ENCODE measurements around the gene CAB39L. TPM values are rescaled to one million over a fixed set of nuclear protein-coding genes. Genes with fewer than 3 reads are reported as not detected.

The CAB39L gene
- total RNA-seq, 1 donor from 2014 or later, result 18.3 TPM

- Histone ChIP-seq H3K27me3 (ENCODE audit: control insufficient read depth, insufficient read depth, low read length) (no peaks in the 10 kb centered on the region), H3K4me3 (ENCODE audit: low read depth, low read length) (no peak overlapping the region), H3K36me3 (ENCODE audit: control insufficient read depth, insufficient read depth, low read length) (no peaks in the 10 kb centered on the region)
- TF ChIP-seq CTCF (IDR thresholded peaks at IDR 0.05; ENCODE audit: insufficient read depth, low read length, poor library complexity, severe bottlenecking), result no peak
- no peak for DNase-seq (ENCODE audit: low read depth)
Observed at GRCh38 chr13:49366841-49367240, 77.0 kb downstream of the CAB39L start.

GRCh38 chr13:49357694-49358093 is 86.2 kb downstream of the CAB39L start:
- Histone ChIP-seq H3K4me3 (ENCODE audit: low read depth, low read length) (no peak overlapping the region), H3K36me3 (ENCODE audit: control insufficient read depth, insufficient read depth, low read length) (no peaks in the 10 kb centered on the region), H3K27me3 (ENCODE audit: control insufficient read depth, insufficient read depth, low read length) (no peaks in the 10 kb centered on the region)
- no peak for DNase-seq (ENCODE audit: low read depth)
- no peak for TF ChIP-seq CTCF (IDR thresholded peaks at IDR 0.05; ENCODE audit: insufficient read depth, low read length, poor library complexity, severe bottlenecking)

GRCh38 chr13:49356223-49356622 is 87.6 kb downstream of the CAB39L start:
- no peak overlapping the region for H3K4me3 ChIP-seq (ENCODE audit: low read depth, low read length)
- no peaks in the 10 kb centered on the region for H3K27me3 ChIP-seq (ENCODE audit: control insufficient read depth, insufficient read depth, low read length)
- no peak for TF ChIP-seq CTCF (IDR thresholded peaks at IDR 0.05; ENCODE audit: insufficient read depth, low read length, poor library complexity, severe bottlenecking)
- H3K36me3 ChIP-seq (ENCODE audit: control insufficient read depth, insufficient read depth, low read length), result no peaks in the 10 kb centered on the region
- peak; percentile 79 for DNase-seq (ENCODE audit: low read depth)

- DNase-seq (ENCODE audit: low read depth), result no peak
- TF ChIP-seq CTCF (IDR thresholded peaks at IDR 0.05; ENCODE audit: insufficient read depth, low read length, poor library complexity, severe bottlenecking), result no peak
- no peaks in the 10 kb centered on the region for H3K27me3 ChIP-seq (ENCODE audit: control insufficient read depth, insufficient read depth, low read length)
Observed at GRCh38 chr13:49354719-49355118, 89.1 kb downstream of the CAB39L start.

GRCh38 chr13:49353908-49354307 is 90.0 kb downstream of the CAB39L start:
- TF ChIP-seq CTCF (IDR thresholded peaks at IDR 0.05; ENCODE audit: insufficient read depth, low read length, poor library complexity, severe bottlenecking), result no peak
- no peaks in the 10 kb centered on the region for H3K36me3 ChIP-seq (ENCODE audit: control insufficient read depth, insufficient read depth, low read length)
- H3K4me3 ChIP-seq (ENCODE audit: low read depth, low read length), result no peak overlapping the region
- DNase-seq (ENCODE audit: low read depth), result no peak
- no peaks in the 10 kb centered on the region for H3K27me3 ChIP-seq (ENCODE audit: control insufficient read depth, insufficient read depth, low read length)

More at GRCh38 chr13:49354719-49355118, 89.1 kb downstream of the CAB39L start:
- Histone ChIP-seq H3K4me3 (ENCODE audit: low read depth, low read length) (no peak overlapping the region), H3K36me3 (ENCODE audit: control insufficient read depth, insufficient read depth, low read length) (no peaks in the 10 kb centered on the region)

- Histone ChIP-seq H3K36me3 (ENCODE audit: control insufficient read depth, insufficient read depth, low read length) (no peaks in the 10 kb centered on the region), H3K27me3 (ENCODE audit: control insufficient read depth, insufficient read depth, low read length) (no peaks in the 10 kb centered on the region), H3K4me3 (ENCODE audit: low read depth, low read length) (no peak overlapping the region)
- no peak for DNase-seq (ENCODE audit: low read depth)
- no peak for TF ChIP-seq CTCF (IDR thresholded peaks at IDR 0.05; ENCODE audit: insufficient read depth, low read length, poor library complexity, severe bottlenecking)
Observed at GRCh38 chr13:49351871-49352270, 92.0 kb downstream of the CAB39L start.
